DOHH2 (cell line): ENCODE results near the gene MYG1.

Experiments used
- EZH2phosphoT487 ChIP-seq: fragments of 200-600 bp; sonication (generic); IDR thresholded peaks from 2 replicates; pipeline ENCODE4 v1.6.1; 2017; ENCODE audit warnings: borderline replicate concordance, mild to moderate bottlenecking, antibody characterized with exemption, low read length, moderate library complexity, mixed read lengths
- TF ChIP-seq, protein P1 (sequence below): fragments of 200-600 bp; sonication (generic); IDR thresholded peaks from one replicate; pipeline ENCODE4 v1.5.1; 2014; ENCODE audit warnings: antibody characterized with exemption, mild to moderate bottlenecking, low read depth, low read length; ENCODE audit not compliant: poor library complexity, severe bottlenecking

DNA sequence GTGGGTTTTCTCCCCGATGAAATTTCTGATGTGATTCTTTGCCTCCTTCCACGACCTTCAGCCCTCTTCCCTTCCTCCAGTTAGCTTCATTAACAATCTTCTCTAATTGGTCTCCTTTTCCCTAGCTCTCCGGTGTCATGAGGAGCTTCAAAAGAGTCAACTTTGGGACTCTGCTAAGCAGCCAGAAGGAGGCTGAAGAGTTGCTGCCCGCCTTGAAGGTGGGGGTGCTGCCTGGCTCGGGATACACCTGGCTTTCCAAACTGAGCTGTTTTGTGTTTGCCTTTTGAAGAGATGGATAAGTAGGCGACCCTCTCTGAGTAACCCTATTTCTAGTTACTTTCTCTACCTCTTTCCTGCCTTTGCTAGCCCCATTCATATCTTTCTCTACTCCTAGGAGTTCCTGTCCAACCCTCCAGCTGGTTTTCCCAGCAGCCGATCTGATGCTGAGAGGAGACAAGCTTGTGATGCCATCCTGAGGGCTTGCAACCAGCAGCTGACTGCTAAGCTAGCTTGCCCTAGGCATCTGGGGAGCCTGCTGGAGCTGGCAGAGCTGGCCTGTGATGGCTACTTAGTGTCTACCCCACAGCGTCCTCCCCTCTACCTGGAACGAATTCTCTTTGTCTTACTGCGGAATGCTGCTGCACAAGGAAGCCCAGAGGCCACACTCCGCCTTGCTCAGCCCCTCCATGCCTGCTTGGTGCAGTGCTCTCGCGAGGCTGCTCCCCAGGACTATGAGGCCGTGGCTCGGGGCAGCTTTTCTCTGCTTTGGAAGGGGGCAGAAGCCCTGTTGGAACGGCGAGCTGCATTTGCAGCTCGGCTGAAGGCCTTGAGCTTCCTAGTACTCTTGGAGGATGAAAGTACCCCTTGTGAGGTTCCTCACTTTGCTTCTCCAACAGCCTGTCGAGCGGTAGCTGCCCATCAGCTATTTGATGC lies 30.6 kb upstream of the MYG1 start:
- TF ChIP-seq, protein P1, sequence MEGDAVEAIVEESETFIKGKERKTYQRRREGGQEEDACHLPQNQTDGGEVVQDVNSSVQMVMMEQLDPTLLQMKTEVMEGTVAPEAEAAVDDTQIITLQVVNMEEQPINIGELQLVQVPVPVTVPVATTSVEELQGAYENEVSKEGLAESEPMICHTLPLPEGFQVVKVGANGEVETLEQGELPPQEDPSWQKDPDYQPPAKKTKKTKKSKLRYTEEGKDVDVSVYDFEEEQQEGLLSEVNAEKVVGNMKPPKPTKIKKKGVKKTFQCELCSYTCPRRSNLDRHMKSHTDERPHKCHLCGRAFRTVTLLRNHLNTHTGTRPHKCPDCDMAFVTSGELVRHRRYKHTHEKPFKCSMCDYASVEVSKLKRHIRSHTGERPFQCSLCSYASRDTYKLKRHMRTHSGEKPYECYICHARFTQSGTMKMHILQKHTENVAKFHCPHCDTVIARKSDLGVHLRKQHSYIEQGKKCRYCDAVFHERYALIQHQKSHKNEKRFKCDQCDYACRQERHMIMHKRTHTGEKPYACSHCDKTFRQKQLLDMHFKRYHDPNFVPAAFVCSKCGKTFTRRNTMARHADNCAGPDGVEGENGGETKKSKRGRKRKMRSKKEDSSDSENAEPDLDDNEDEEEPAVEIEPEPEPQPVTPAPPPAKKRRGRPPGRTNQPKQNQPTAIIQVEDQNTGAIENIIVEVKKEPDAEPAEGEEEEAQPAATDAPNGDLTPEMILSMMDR: no peak
- TF ChIP-seq EZH2phosphoT487: no peak
